Measurements from ENCODE around the gene LSS.
"Not testable (repeated sequence)": the region's sequence is repeated elsewhere in the genome, so short reads cannot be mapped to it uniquely, and the experiment has no call there.

The LSS gene

DNA sequence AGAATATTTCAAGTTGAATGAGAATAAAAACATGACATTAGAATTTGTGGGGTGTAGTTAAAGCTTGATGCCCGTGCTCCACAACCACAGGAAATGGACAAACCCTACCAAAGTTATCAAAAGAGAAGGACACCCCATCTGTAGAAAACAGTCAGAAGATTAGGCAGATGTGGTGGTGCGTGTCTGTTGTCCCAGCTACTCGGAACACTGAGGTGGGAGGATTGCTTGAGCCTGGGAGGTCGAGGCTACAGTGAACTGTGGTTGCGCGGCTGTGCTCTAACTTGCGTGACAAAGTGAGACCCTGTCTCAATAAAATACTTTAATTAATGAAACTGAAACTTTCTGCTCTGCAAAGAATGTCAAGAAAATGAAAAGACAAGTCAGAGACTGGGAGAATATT, 42.9 kb downstream of the LSS start:
- no peak for DNase-seq (ENCODE audit: low spot score)

GRCh38 chr21:46184625-46185555, 43.7 kb downstream of the LSS start:
- peak; percentile 72 for DNase-seq (ENCODE audit: low spot score)

- DNase-seq (ENCODE audit: low spot score) = peak; percentile 50
These were observed 44.5 kb downstream of the LSS start, which contains the start of gene SPATC1L for GRCh38 chr21:46183910-46184624. Gene SPATC1L, minus strand, starts transcription at chr21:46184459. Its CDS starts 1,643 bp downstream, at chr21:46182816.

- DNase-seq (ENCODE audit: low spot score) = not testable (repeated sequence)
These were observed 45.2 kb downstream of the LSS start for GRCh38 chr21:46183337-46183909.

DNA sequence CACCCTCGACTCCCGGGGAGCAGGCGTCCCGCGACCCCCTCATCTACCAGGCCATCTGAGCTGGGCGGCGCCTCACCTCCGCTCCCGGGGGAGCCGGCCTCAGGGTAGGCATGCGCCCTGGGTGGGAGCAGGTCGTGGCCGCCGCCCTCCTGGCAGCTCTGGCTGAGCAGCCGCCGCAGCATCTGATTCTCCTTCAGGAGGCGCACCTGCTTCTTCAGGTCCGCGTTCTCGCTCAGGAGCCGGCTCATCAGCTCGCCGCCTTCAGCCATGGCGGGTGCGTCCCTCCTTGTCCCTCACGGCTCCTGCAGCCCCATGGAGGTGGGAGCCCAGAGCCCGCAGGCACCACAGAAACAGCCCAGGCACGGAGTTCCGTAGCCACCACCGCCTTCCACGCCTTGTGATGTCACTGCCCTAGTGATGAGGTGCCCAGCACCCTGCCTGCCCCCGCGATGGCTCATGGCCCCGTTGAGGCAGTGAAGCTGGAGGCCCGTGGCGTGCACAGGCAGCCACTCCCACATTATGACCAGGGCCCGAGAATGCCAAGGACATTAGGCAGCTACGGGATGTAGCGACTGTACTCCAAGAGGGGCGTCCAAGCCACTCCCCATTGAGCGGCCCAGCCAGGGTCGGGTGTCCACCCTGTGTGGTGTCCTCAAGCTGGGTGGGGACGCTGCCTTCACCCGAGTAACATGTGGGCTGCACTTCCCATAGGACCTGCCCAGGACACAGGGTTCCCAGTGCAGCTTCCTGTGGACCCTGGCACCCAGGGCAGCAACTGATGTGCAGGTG, 45.8 kb downstream of the LSS start:
- DNase-seq (ENCODE audit: low spot score) = no peak

DNA sequence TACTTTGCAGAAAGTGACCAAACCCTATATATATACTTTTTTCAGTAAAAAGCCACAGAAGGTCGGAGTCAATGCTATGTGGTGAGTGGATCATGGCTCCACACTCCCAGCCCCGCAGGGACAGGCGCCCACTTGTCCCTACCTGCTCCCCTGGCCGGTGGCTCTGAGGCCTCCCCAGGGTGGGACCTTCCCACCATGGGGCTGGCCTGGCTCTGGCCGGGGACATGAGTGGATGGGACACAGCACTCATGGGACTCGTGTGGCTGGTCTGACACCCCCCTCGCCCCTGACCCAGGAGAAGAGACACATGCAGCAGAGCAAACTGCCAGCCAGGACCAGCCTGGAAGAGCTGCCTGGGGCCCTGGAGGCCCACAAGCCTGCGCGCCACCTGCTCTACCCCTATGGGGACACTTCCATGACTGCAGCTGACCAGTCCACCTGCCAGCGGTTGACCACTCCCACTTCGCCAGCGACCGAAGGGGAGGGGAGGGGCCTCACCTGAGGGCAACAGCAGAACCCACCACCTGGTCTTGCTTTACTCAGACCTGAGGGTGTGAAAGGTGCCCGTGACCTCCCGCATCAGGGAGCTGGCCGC, 46.5 kb downstream of the LSS start:
- no peak for DNase-seq (ENCODE audit: low spot score)

DNA sequence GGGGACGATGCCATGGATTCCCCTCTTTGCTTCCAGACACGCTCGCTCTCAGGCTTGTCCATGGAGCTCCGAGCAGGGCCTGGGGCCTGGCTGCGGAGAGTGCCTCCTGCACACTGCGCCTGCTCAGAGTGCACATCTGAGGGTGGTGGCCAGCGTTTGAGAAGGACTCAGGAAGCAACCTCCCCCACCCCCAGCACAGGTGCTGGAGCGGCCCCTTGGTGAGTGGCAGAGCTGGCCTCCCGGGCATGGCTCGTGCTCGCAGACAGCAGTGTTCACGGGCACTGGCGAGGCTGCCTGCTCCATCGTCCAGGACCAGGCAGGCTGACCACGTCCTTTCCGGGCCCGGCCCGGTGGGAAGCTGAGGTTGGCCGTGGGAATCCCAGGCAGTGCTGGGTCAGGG, 47.1 kb downstream of the LSS start:
- DNase-seq (ENCODE audit: low spot score) = no peak

- no peak for DNase-seq (ENCODE audit: low spot score)
These were observed 47.7 kb downstream of the LSS start for GRCh38 chr21:46180778-46181391.

- DNase-seq (ENCODE audit: low spot score) = no peak
These were observed 48.4 kb downstream of the LSS start for GRCh38 chr21:46180079-46180722.

- no peak for DNase-seq (ENCODE audit: low spot score)
These were observed 48.9 kb downstream of the LSS start for GRCh38 chr21:46179708-46180078.

GRCh38 chr21:46178961-46179360, 49.6 kb downstream of the LSS start:
- no peak for DNase-seq (ENCODE audit: low spot score)

DNA sequence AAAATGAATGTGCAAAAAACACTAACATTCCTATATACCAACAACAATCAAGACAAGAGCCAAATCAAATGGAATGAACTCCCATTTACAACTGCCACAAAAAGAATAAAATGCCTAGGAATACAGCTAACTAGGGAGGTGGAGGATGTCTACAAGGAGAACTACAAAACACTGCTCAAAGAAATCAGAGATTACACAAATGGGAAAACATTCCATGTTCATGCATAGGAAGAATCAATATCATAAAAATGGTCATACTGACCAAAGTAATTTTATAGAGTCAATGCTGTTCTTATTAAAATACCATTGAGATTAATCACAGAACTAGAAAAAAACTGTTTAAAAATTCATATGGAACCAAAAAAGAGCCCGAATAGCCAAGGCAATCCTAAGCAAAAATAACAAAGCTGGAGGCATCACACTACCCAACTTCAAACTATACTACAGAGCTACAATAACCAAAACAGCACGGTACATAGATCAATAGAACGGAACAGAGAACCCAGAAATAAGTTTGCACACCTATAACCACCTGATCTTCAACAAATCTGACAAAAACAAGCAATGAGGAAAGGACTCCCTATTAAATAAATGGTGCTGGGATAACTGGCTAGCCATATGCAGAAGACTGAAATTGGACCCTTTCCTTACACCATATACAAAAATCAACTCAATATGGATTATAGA, 52.0 kb downstream of the LSS start:
- DNase-seq (ENCODE audit: low spot score) = not testable (repeated sequence)

DNA sequence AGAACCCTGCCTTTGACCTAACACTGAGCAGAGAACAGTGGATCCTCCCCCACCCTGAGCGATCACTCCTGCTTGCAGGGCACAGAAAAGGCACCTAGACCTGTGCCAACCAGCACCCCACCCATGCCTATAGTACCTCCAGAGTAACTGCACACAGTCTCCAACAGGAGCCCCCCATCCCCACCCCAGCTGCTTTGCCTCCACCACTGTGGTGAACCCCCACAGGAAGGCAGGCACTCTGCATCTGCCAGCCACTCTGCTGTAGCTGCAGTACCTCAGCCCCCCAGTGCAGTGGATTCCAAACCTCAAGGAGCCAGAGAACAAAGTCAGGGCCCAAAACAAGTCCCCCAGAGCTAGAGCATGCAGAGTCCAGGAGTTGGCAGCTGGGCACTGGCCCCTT, 55.0 kb downstream of the LSS start:
- no peak for DNase-seq (ENCODE audit: low spot score)

DNA sequence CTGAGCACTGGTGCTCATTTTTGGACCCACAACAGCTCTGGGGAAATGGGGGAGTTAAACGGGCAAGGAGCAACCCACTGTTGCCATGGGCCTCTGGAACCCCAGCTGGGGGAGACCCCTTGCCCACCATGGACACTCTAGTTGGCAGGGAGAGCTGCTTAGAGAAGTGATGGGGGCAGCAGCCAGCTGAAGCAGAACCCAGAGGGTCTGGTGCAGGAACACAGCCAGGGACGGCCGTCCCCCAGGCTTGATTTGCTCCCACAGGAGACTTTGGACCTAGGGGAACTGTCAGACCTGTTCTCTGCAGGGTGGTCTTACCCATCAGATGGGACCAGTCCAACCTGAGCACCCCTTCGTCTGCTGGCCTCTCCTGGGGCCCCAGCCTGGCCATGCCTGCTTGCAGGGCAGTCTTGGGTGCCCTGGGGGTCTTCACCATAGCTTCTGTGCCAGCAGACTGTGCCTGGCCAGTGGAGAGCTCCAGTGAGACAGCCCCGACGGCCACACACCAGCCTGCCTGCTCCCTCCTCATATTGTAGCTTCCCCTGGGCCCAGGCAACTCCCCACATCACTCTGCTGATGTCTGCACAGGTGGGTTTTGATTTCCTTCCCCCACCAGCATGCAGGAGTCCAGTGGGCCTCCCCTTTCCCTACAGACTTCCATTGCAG, 55.6 kb downstream of the LSS start:
- no peak for DNase-seq (ENCODE audit: low spot score)

- DNase-seq (ENCODE audit: low spot score) = no peak
These were observed 56.3 kb downstream of the LSS start for GRCh38 chr21:46171996-46172862.

DNA sequence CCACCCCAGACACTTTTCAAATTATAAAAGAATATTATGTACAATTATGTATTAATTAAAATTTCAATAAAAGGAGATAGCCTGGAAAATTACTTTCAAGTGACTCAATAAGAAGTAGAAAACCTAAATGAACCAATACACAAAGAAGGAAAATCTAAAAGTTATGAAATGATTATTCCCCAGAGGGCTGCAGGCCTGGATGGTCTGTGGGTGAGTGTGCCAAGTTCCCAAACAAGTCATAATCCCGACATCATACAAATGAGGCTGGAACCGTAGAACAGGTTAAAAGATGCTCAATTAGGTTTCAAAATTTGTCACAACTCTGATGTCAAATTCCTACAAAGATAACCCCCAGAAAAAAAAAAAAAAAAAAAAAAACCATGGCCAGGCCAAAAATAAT, 57.0 kb downstream of the LSS start:
- no peak for DNase-seq (ENCODE audit: low spot score)

- DNase-seq (ENCODE audit: low spot score) = not testable (repeated sequence)
These were observed 58.0 kb downstream of the LSS start for GRCh38 chr21:46170436-46171193.

Measured in kidney tubule cell (primary cell).